ENCODE data around the gene ATP13A5.

Gene ATP13A5

DNA sequence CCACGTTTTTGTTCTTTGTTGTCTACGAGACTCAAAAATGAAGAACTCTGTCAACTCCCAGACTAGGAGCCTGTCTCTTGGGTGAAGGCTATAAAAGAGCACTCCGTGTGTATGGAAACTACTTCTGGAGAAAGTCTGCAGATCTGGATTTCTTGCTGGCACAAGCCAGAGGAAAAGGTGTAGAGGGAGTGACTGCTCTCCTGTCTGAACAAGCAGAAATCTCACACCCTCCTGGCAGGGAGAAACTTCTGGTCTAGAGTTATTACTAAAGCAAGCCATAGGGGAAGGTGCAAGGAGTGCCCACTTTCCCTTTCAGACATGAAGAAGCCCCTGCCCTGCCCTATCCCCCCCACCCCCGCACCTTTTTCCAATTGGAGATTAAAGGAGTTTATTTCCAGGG, 128.1 kb downstream of the ATP13A5 start:
- DNase-seq: no peak

DNA sequence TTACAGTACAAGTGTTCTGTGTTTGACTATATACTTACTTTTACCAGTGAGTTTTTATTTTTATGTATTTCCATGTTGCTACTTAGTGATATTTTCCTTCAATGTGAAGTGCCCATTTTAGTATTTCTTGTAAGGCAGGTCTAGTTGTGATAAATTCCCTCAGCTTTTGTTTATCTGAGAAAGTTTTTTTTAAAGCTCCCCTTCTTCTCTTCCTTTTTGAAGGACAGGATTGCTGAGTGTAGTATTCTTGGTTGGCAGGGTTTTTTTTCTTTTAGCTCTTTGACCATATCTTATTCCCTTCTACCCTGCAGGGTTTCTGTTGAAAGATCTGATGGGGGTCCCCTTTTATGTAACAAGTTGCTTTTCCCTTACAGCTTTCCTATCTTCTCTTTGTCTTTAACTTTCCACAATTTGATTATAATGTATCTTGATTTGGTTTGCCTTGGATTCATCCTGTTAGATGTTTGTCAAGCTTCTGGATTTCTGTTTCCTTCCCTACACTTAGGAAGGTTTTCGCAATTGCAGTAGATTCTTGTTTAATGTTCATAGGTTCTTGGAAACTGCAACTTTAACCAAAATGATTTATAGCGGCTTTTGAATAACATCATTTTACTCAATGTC, 129.6 kb downstream of the ATP13A5 start:
- no peak for DNase-seq

GRCh38 chr3:193243571-193243970, 135.0 kb downstream of the ATP13A5 start:
- no peak for DNase-seq

GRCh38 chr3:193241716-193242115, 136.8 kb downstream of the ATP13A5 start:
- no peak for DNase-seq

DNA sequence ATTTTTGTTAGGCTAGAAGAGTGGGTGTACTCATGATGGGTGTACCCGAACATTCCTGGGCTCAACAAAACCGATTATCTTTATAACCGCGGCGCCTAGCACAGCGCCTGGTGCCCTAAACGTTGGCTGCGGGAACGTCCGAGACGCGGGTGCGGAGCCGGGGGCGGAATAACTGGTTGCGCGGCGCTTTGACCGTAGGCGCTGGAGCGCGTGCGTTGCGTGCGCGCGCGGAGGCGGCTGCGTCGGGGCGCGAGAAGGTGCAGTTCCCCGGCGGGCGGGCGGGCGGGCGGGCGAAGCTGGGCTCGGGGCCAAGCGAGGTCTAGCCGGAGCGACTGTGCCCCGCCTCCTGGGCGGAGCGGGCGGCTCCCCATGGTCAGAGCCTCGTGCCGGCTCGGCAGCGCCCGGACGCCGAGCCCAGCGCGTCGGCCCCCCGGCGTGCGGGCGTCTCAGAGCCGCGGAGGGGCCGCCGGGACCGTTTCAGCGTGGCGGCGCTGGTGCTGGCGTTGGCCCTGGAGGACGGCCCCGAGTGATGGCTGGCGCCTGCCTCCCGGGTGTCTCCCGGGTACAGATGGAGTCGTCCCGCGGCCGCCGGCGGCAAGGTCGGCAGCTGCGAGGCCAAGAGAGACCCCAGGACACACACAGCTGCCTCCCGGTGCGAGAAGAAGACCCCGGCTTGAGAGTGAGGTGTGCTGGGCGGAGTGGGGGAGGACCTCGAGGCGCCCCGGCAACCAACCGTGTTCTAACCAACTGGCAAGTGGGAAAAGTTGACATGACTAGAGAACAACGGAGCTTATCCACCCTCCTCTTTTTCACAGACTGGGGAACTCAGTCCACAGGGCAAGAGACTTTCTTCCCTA, 137.5 kb downstream of the ATP13A5 start, which contains the start of gene PLAAT1:
Gene PLAAT1, plus strand, starts transcription at position 373 of the 857 bp plus-strand sequence. CDS start 14,429 bp downstream, outside the sequence.
- DNase-seq: peak; percentile 49

- DNase-seq: no peak
Measured at GRCh38 chr3:193240436-193240849, 138.1 kb downstream of the ATP13A5 start.

GRCh38 chr3:193237030-193237429, 141.5 kb downstream of the ATP13A5 start:
- no peak for DNase-seq

DNA sequence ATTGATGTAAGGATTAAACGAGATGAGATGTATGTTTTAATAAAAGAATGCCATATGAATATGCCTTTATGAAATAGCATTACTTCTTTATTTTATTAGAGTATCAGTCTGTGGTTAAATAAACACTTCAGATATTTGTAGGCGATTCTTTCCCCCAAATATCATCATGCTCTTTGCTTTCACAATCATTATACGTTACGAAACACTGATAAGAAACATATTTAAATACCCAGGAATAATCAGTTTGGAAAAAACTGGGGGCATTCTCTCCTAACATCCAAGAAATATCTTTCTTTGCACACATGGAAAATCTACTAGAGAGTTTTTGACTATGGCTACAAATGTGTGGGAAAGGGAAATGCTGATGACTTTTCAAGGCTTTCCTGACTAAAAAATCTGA, 142.0 kb downstream of the ATP13A5 start:
- no peak for DNase-seq

- no peak for DNase-seq
Measured at GRCh38 chr3:193231201-193231600, 147.4 kb downstream of the ATP13A5 start.

- DNase-seq: no peak
Measured at GRCh38 chr3:193230610-193231009, 147.9 kb downstream of the ATP13A5 start.

DNA sequence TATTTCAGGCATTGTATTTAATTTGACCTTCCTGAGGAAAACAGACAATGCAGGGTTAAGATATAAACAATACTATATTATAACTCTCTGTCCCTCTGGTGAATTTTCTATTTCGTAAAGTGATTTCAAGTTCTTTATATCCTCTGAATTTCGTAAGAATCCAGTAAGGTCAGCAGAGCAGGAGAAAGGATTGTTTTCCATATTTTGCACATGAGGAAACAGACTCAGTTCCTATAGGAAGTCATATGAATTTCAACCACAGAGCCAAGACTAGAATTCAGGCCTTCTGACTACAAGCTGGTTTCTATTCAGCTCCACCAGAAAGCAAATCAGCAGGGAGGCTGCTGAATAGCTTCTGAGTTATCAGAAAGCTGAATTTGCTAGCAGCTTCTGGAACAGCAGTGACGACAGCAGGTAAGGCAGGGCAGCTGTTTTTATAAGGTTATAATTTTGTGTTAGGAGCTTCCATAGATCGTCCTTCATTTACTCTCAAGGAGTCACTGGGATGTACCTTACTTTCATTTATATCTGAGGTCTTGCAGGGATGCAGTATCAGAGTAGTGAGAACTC, 148.6 kb downstream of the ATP13A5 start:
- no peak for DNase-seq

DNA sequence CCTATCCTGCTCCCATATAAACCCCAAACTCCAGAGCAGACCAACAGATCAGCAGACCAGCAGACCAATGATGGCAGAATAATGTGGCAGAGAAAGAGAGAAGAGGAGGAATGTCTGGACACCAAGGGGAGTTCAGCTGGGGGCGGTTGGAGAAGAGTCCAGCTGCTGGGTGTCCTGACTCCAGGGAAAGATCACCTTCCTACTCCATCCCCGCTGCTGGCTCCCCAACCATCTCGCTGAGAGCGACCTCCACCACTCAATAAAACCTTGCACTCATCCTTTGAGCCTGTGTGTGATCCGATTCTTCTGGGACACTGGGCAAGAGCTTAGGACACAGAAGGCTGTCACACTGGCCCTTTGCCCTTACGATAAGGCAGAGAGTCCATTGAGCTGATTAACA, 150.3 kb downstream of the ATP13A5 start:
- DNase-seq: no peak

GRCh38 chr3:193225302-193226125, 153.0 kb downstream of the ATP13A5 start:
- DNase-seq: no peak
